HepG2 (cell line): ENCODE measurements around the gene ROCK1. TPM values are rescaled to one million over a fixed set of nuclear protein-coding genes. Genes with fewer than 3 reads are reported as not detected.

Source experiments
- ATAC-seq: fragments of 200-7000 bp; cut with Tn5 transposase; 3 replicates; pipeline ENCODE4 v1.9.1; 2020; ENCODE audit warnings: mild to moderate bottlenecking, moderate library complexity
- BruUV-seq: library from RNA; stranded (reverse); fragments of 400-500 nt; replicated peaks from 2 replicates; lab custom pipeline; 2021; lab: Mats Ljungman, UMichigan
- CTCF ChIA-PET: fragments of 300-600 bp; formaldehyde crosslinking; extraction: SDS; loops from one replicate; lab custom pipeline; 2021; ENCODE audit warnings: low total read pairs, inconsistent platforms, low intra/inter-chr PET ratio; lab: Yijun Ruan, JAX
- POLR2A ChIA-PET: fragments of 350-600 bp; sonication (Branson Sonifier 250); formaldehyde crosslinking; loops from one replicate; lab custom pipeline; 2020; ENCODE audit warnings: antibody characterized with exemption, inconsistent platforms; lab: Yijun Ruan, JAX
- DNase-seq: peaks from one replicate; pipeline ENCODE4 v3.0.0-alpha.2; 2015; ENCODE audit warnings: low spot score
- FAIRE-seq: peaks from 3 replicates; lab custom pipeline; 2011; peaks lifted over from hg19 to GRCh38; lab: Jason Lieb, UNC
- H2AFZ ChIP-seq: one replicate; pipeline ENCODE4 v1.6.1; 2011; ENCODE audit warnings: low read length, inconsistent platforms
- H3K27ac ChIP-seq: fragments of 300-600 bp; 3 replicates; pipeline ENCODE4 v1.8.0; 2011; ENCODE audit warnings: mixed run types, mild to moderate bottlenecking, mixed read lengths, low read length, inconsistent platforms; ENCODE audit not compliant: insufficient read depth; ENCODE audit errors: extremely low read length
- H3K27me3 ChIP-seq, 2 experiments: fragments of 200-600 bp in 1 of 2; 2 replicates in 1 of 2; 3 replicates in 1 of 2; pipeline versions ENCODE4 v1.6.0 to v1.8.0; 2011; ENCODE audit warnings: low read length in 2 of 2, mild to moderate bottlenecking in 2 of 2, moderate library complexity in 2 of 2, inconsistent platforms in 1 of 2; ENCODE audit not compliant: insufficient read depth in 2 of 2, control insufficient read depth in 1 of 2
- H3K36me3 ChIP-seq, 2 experiments: fragments of 200-600 bp in 1 of 2; replicated peaks in 1 of 2; 2 replicates in 1 of 2; 3 replicates in 1 of 2; pipeline versions ENCODE4 v1.5.1 to v1.8.0; 2011; ENCODE audit warnings: low read length in 2 of 2, inconsistent platforms in 1 of 2; ENCODE audit not compliant: insufficient read depth in 2 of 2, control insufficient read depth in 1 of 2
- H3K4me1 ChIP-seq: 2 replicates; pipeline ENCODE4 v1.5.1; 2012; ENCODE audit warnings: low read length, inconsistent platforms; ENCODE audit not compliant: insufficient read depth
- H3K4me2 ChIP-seq: 2 replicates; pipeline ENCODE4 v1.6.0; 2011; ENCODE audit warnings: low read depth, low read length, inconsistent platforms
- H3K4me3 ChIP-seq, 3 experiments: fragments of 200-600 bp in 1 of 3; sonication (generic), shearing (Covaris generic) in 1 of 3; replicated peaks in 1 of 3; 2 replicates each; pipeline ENCODE4 v1.5.1; 2011 to 2016; ENCODE audit warnings: low read length in 3 of 3, inconsistent platforms in 2 of 3, low read depth in 2 of 3, mild to moderate bottlenecking in 2 of 3, control low read depth in 1 of 3, mixed read lengths in 1 of 3; ENCODE audit not compliant: insufficient read depth in 1 of 3
- H3K79me2 ChIP-seq: one replicate; pipeline ENCODE4 v1.6.1; 2011; ENCODE audit warnings: low read length, inconsistent platforms; ENCODE audit not compliant: insufficient read depth
- H3K9ac ChIP-seq: 2 replicates; pipeline ENCODE4 v1.6.0; 2011; ENCODE audit warnings: mild to moderate bottlenecking, low read depth, low read length, inconsistent platforms; ENCODE audit not compliant: insufficient read depth
- H3K9me3 ChIP-seq: 2 replicates; pipeline ENCODE4 v1.5.1; 2012; ENCODE audit warnings: mild to moderate bottlenecking, low read length
- H4K20me1 ChIP-seq: 2 replicates; pipeline ENCODE4 v1.6.0; 2011; ENCODE audit warnings: inconsistent platforms, mild to moderate bottlenecking, low read length, moderate library complexity; ENCODE audit not compliant: insufficient read depth
- SIX1 ChIP-seq: sonication (generic); formaldehyde crosslinking; IDR thresholded peaks from 2 replicates; pipeline ENCODE4 v1.4.0; 2020; ENCODE audit warnings: missing genetic modification reagents, borderline replicate concordance
- ZNF7 ChIP-seq: IDR thresholded peaks from 2 replicates; pipeline ENCODE4 v1.6.1; 2016; ENCODE audit warnings: missing biosample characterization, missing genetic modification reagents
- ZNF850 ChIP-seq: sonication (generic); formaldehyde crosslinking; conservative IDR thresholded peaks from 2 replicates; pipeline ENCODE4 v1.9.0; 2021; ENCODE audit warnings: mild to moderate bottlenecking, missing genetic modification reagents
- in situ Hi-C: cut with HindIII; loops from 2 replicates; pipeline ENCODE4 v1.10.0; 2017; ENCODE audit warnings: low pct_unique_long_range_greater_than_20kb; ENCODE audit not compliant: extremely low pct_ligation_motif_present
- intact Hi-C: fragments of 100-400 bp; cut with micrococcal nuclease; formaldehyde crosslinking; loops from one replicate; pipeline ENCODE4 v1.10.0; 2022; ENCODE audit not compliant: unreplicated experiment
- polyA plus RNA-seq, 8 experiments: library from polyadenylated mRNA; depleted of rRNA in 3 of 8; stranded (reverse) in 7 of 8; unstranded in 1 of 8; fragments of >200 nt; fragmentation: Illumina TruSeq in 4 of 8; extraction: Trizol in 4 of 8; gene quantifications; 2 replicates each; pipeline versions ENCODE4 v1.2.1 to v1.2.3, GENCODE V29; 2011 to 2016; ENCODE audit warnings: low read depth in 4 of 8, missing spikeins in 1 of 8, mixed read lengths in 1 of 8; ENCODE audit not compliant: insufficient read depth in 1 of 8
- total RNA-seq, 5 experiments: library from RNA; depleted of rRNA; stranded (reverse); fragments of >200 nt; fragmentation: Illumina TruSeq; extraction: Trizol; gene quantifications; 2 replicates each; pipeline ENCODE4 v1.2.3, GENCODE V29; 2016; ENCODE audit warnings: low read depth in 1 of 5
- TF ChIP-seq, protein P1 (sequence below), 2 experiments: IDR thresholded peaks; 2 replicates each; pipeline ENCODE4 v1.6.1; 2011 to 2012; ENCODE audit warnings: low read length in 2 of 2, borderline replicate concordance in 1 of 2, low read depth in 1 of 2, mild to moderate bottlenecking in 1 of 2, moderate library complexity in 1 of 2

ROCK1 gene
- total and polyA plus RNA-seq, 2 of the 13 experiments (the other 11 are each of a cell fraction or from before 2014, with no cell fraction given) = 10.5 to 27.2 TPM

GRCh38 chr18:21000667-21001066, 110.9 kb downstream of the ROCK1 start:
- no peak overlapping the region for H3K4me3 ChIP-seq
- ChIA-PET POLR2A (no interaction called here), CTCF (no interaction called here)
- no peak for ATAC-seq
- intact Hi-C loops = no loop called here
- no peak overlapping the region for H3K9ac ChIP-seq
- no peaks in the 10 kb centered on the region for H3K9me3 ChIP-seq
- in situ Hi-C loops = no loop called here
- H3K4me2 ChIP-seq = no peak overlapping the region
- no peak overlapping the region for H2AFZ ChIP-seq
- H3K36me3 ChIP-seq = peaks cover 4 to 12% of the 10 kb centered on the region in 2 experiments; a peak in 4 of 5 replicates
- no TSS peak for BruUV-seq
- H3K27ac ChIP-seq = no peak overlapping the region
- no peak for TF ChIP-seq ZNF850 (CRISPR knock-in tag)
- TF ChIP-seq ZNF7 (CRISPR knock-in tag) = peak; percentile 76
- TF ChIP-seq, all 625 proteins: peak for 1
- H4K20me1 ChIP-seq = no peaks in the 10 kb centered on the region
- H3K79me2 ChIP-seq = no peaks in the 10 kb centered on the region
- DNase-seq (no peak), FAIRE-seq (no peak)
- H3K27me3 ChIP-seq = no peaks in the 10 kb centered on the region
- no peaks in the 10 kb centered on the region for H3K4me1 ChIP-seq

- no peaks in the 10 kb centered on the region for H3K4me1 ChIP-seq
- H3K27me3 ChIP-seq = no peaks in the 10 kb centered on the region
- CTCF ChIA-PET = no interaction called here
- DNase-seq (no peak), FAIRE-seq (no peak), ATAC-seq (no peak)
- H3K9ac ChIP-seq = no peak overlapping the region
- no peak overlapping the region for H2AFZ ChIP-seq
- H3K4me3 ChIP-seq = no peak overlapping the region
- H3K36me3 ChIP-seq = peaks cover 0 to 9% of the 10 kb centered on the region in 2 experiments; a peak in 2 of 5 replicates
- TF ChIP-seq, protein P1, sequence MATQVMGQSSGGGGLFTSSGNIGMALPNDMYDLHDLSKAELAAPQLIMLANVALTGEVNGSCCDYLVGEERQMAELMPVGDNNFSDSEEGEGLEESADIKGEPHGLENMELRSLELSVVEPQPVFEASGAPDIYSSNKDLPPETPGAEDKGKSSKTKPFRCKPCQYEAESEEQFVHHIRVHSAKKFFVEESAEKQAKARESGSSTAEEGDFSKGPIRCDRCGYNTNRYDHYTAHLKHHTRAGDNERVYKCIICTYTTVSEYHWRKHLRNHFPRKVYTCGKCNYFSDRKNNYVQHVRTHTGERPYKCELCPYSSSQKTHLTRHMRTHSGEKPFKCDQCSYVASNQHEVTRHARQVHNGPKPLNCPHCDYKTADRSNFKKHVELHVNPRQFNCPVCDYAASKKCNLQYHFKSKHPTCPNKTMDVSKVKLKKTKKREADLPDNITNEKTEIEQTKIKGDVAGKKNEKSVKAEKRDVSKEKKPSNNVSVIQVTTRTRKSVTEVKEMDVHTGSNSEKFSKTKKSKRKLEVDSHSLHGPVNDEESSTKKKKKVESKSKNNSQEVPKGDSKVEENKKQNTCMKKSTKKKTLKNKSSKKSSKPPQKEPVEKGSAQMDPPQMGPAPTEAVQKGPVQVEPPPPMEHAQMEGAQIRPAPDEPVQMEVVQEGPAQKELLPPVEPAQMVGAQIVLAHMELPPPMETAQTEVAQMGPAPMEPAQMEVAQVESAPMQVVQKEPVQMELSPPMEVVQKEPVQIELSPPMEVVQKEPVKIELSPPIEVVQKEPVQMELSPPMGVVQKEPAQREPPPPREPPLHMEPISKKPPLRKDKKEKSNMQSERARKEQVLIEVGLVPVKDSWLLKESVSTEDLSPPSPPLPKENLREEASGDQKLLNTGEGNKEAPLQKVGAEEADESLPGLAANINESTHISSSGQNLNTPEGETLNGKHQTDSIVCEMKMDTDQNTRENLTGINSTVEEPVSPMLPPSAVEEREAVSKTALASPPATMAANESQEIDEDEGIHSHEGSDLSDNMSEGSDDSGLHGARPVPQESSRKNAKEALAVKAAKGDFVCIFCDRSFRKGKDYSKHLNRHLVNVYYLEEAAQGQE (IDR thresholded peaks at IDR 0.05; ENCODE audit: borderline replicate concordance in 1 of 2, low read depth in 1 of 2, low read length in 2 of 2) = peak in 1 of 2 experiments; percentile 77; a peak in 2 of 4 replicates
- TF ChIP-seq SIX1 (CRISPR knock-in tag) = no peak
- H4K20me1 ChIP-seq = no peaks in the 10 kb centered on the region
- H3K79me2 ChIP-seq = no peaks in the 10 kb centered on the region
- POLR2A ChIA-PET = no interaction called here
- intact Hi-C loops (no loop called here), in situ Hi-C loops (no loop called here)
- H3K4me2 ChIP-seq = no peak overlapping the region
- no peaks in the 10 kb centered on the region for H3K9me3 ChIP-seq
- BruUV-seq = no TSS peak
- H3K27ac ChIP-seq = no peak overlapping the region
Measured at GRCh38 chr18:20997371-20997770, 114.2 kb downstream of the ROCK1 start.
